Smooth muscle cell (in vitro differentiated cells): Measurements from ENCODE around the gene NDC80. TPM values are rescaled to one million over a fixed set of nuclear protein-coding genes. Genes with fewer than 3 reads are reported as not detected.
"Not testable (repeated sequence)": the region's sequence is repeated elsewhere in the genome, so short reads cannot be mapped to it uniquely, and the experiment has no call there.

Source experiments
- DNase-seq: peaks from one replicate; lab custom pipeline; 2025; ENCODE audit not compliant: unreplicated experiment; lab: John Stamatoyannopoulos, UW
- H2AFZ ChIP-seq: fragments of 200-600 bp; sonication (generic); 2 replicates; pipeline ENCODE4 v1.6.0; 2016; ENCODE audit warnings: antibody characterized with exemption, low read depth, mild to moderate bottlenecking
- H3F3A ChIP-seq: fragments of 200-600 bp; sonication (generic); 2 replicates; pipeline ENCODE4 v1.6.0; 2017; ENCODE audit warnings: antibody characterized with exemption, low read depth
- H3K27ac ChIP-seq: fragments of 200-600 bp; sonication (generic); 2 replicates; pipeline ENCODE4 v1.5.1; 2016; ENCODE audit warnings: low read depth, mild to moderate bottlenecking
- H3K27me3 ChIP-seq: fragments of 200-600 bp; sonication (generic); 2 replicates; pipeline ENCODE4 v1.6.1; 2016; ENCODE audit warnings: low read depth, mild to moderate bottlenecking
- H3K36me3 ChIP-seq: fragments of 200-600 bp; sonication (generic); 2 replicates; pipeline ENCODE4 v1.5.1; 2016; ENCODE audit warnings: low read depth
- H3K4me1 ChIP-seq: fragments of 200-600 bp; sonication (generic); 2 replicates; pipeline ENCODE4 v1.5.1; 2016; ENCODE audit warnings: low read depth
- H3K4me2 ChIP-seq: fragments of 200-600 bp; sonication (generic); 2 replicates; pipeline ENCODE4 v1.6.0; 2016; ENCODE audit warnings: mild to moderate bottlenecking
- H3K4me3 ChIP-seq: fragments of 200-600 bp; sonication (generic); 2 replicates; pipeline ENCODE4 v1.5.1; 2016; ENCODE audit warnings: mild to moderate bottlenecking
- H3K79me2 ChIP-seq: fragments of 200-600 bp; sonication (generic); 2 replicates; pipeline ENCODE4 v1.6.0; 2016; ENCODE audit warnings: low read depth, mild to moderate bottlenecking
- H3K9ac ChIP-seq: fragments of 200-600 bp; sonication (generic); 2 replicates; pipeline ENCODE4 v1.6.0; 2016; ENCODE audit warnings: low read depth
- H3K9me3 ChIP-seq: fragments of 200-600 bp; sonication (generic); replicated peaks from 2 replicates; pipeline ENCODE4 v1.5.1; 2016; ENCODE audit warnings: low read depth
- H4K20me1 ChIP-seq: fragments of 200-600 bp; sonication (generic); 2 replicates; pipeline ENCODE4 v1.6.0; 2016; ENCODE audit warnings: low read depth
- CTCF ChIP-seq: fragments of 200-600 bp; sonication (generic); IDR thresholded peaks from 2 replicates; pipeline ENCODE4 v1.5.1; 2017; ENCODE audit warnings: borderline replicate concordance, mild to moderate bottlenecking, antibody characterized with exemption; ENCODE audit not compliant: insufficient read depth, poor library complexity, severe bottlenecking
- WGBS: methylation state at CpG from one replicate; pipeline ENCODE4 v1.1.7; 2016; ENCODE audit warnings: low lambda C conversion rate; 5-methylcytosine and 5-hydroxymethylcytosine counted together
- polyA plus RNA-seq: library from polyadenylated mRNA; unstranded; fragments of >200 nt; fragmentation: Nextera tagmentation; extraction: Ambion mirVana; gene quantifications from 2 replicates; pipeline ENCODE4 v1.2.1, GENCODE V29; 2016
- total RNA-seq: library from RNA; depleted of rRNA; stranded (reverse); fragments of >200 nt; gene quantifications from 2 replicates; pipeline ENCODE4 v1.2.3, GENCODE V29; 2014

NDC80 gene
- total RNA-seq: 8.2 and 9.1 TPM in 2 replicates
- 8.1 and 8.8 TPM in 2 replicates for polyA plus RNA-seq

- H2AFZ ChIP-seq: peak within 1 kb of the TSS; percentile 95
- H3F3A ChIP-seq: no peaks in the 10 kb centered on the region
- H3K4me2 ChIP-seq: peak within 1 kb of the TSS; percentile 87
- peaks cover 42% of the 10 kb centered on the region for H3K79me2 ChIP-seq
- H3K36me3 ChIP-seq: no peaks in the 10 kb centered on the region
- H4K20me1 ChIP-seq: no peaks in the 10 kb centered on the region
- no peak for TF ChIP-seq CTCF
- peaks cover 22% of the 10 kb centered on the region for H3K4me1 ChIP-seq
- H3K27ac ChIP-seq: peak within 1 kb of the TSS; percentile 99
- DNase-seq: peak; percentile 71
- H3K9me3 ChIP-seq: no peaks in the 10 kb centered on the region
- peak within 1 kb of the TSS; percentile 95 for H3K4me3 ChIP-seq
- WGBS: 1% methylated on average over 55 of the region's 55 CpGs
- H3K27me3 ChIP-seq: no peaks in the 10 kb centered on the region
- H3K9ac ChIP-seq: peak within 1 kb of the TSS; percentile 99
Observed at GRCh38 chr18:2571200-2572170, at the start of gene NDC80, which contains the start of gene METTL4. TSS of gene NDC80 (plus strand) at chr18:2571557. CDS start at chr18:2572986, 1,429 bp downstream. TSS of gene METTL4 (minus strand) at chr18:2571505. CDS start at chr18:2567216, 4,289 bp downstream.

- H3K9me3 ChIP-seq: no peaks in the 10 kb centered on the region
- H3K4me2 ChIP-seq: no peak overlapping the region
- no peak for TF ChIP-seq CTCF
- 75% methylated on average over 4 of the region's 4 CpGs for WGBS
- DNase-seq: no peak
- H3F3A ChIP-seq: no peaks in the 10 kb centered on the region
- no peak overlapping the region for H2AFZ ChIP-seq
- H3K9ac ChIP-seq: no peak overlapping the region
- H4K20me1 ChIP-seq: no peaks in the 10 kb centered on the region
- H3K27ac ChIP-seq: no peak overlapping the region
- no peaks in the 10 kb centered on the region for H3K27me3 ChIP-seq
- H3K36me3 ChIP-seq: no peaks in the 10 kb centered on the region
- no peaks in the 10 kb centered on the region for H3K4me1 ChIP-seq
- no peaks in the 10 kb centered on the region for H3K79me2 ChIP-seq
- no peak overlapping the region for H3K4me3 ChIP-seq
Observed at GRCh38 chr18:2522112-2522511, 49.2 kb upstream of the NDC80 start.

- not testable (repeated sequence) for H3K27ac ChIP-seq
Observed at GRCh38 chr18:2524794-2525198, 46.6 kb upstream of the NDC80 start.

GRCh38 chr18:2526329-2526728 lies 45.0 kb upstream of the NDC80 start:
- DNase-seq: no peak
- no peaks in the 10 kb centered on the region for H3K27me3 ChIP-seq
- H3K79me2 ChIP-seq: no peaks in the 10 kb centered on the region
- H3K27ac ChIP-seq: no peak overlapping the region
- no peak overlapping the region for H3K4me2 ChIP-seq
- H3K36me3 ChIP-seq: no peaks in the 10 kb centered on the region
- no peak overlapping the region for H2AFZ ChIP-seq
- no peaks in the 10 kb centered on the region for H3K9me3 ChIP-seq
- no peaks in the 10 kb centered on the region for H3K4me1 ChIP-seq
- H3K9ac ChIP-seq: no peak overlapping the region
- WGBS: 90% methylated on average over 2 of the region's 2 CpGs
- TF ChIP-seq CTCF: no peak
- no peaks in the 10 kb centered on the region for H3F3A ChIP-seq
- no peak overlapping the region for H3K4me3 ChIP-seq
- no peaks in the 10 kb centered on the region for H4K20me1 ChIP-seq

More at GRCh38 chr18:2524794-2525198, 46.6 kb upstream of the NDC80 start:
- H3K27me3 ChIP-seq, H3K79me2 ChIP-seq, H3F3A ChIP-seq, H3K4me2 ChIP-seq, DNase-seq, H3K9me3 ChIP-seq, H4K20me1 ChIP-seq, H3K36me3 ChIP-seq, H3K4me3 ChIP-seq, H2AFZ ChIP-seq, H3K9ac ChIP-seq, H3K4me1 ChIP-seq: not testable (repeated sequence)
- 19% methylated on average over 2 of the region's 2 CpGs for WGBS
